Measurements from ENCODE around the gene NPSR1.
"Not testable (repeated sequence)": the region's sequence is repeated elsewhere in the genome, so short reads cannot be mapped to it uniquely, and the experiment has no call there.

The NPSR1 gene

GRCh38 chr7:34757570-34758110 is 99.6 kb downstream of the NPSR1 start:
- DNase-seq (ENCODE audit: low read depth in 2 of 2), result no peak

GRCh38 chr7:34758111-34758601 is 100.1 kb downstream of the NPSR1 start:
- DNase-seq (ENCODE audit: low read depth in 2 of 2), result no peak

GRCh38 chr7:34759477-34760125 is 101.6 kb downstream of the NPSR1 start:
- DNase-seq (ENCODE audit: low read depth in 2 of 2), result no peak

- DNase-seq (ENCODE audit: low read depth in 2 of 2), result no peak
Measured at GRCh38 chr7:34760271-34760670, 102.3 kb downstream of the NPSR1 start.

- DNase-seq (ENCODE audit: low read depth in 2 of 2), result no peak
Measured at GRCh38 chr7:34761206-34761605, 103.2 kb downstream of the NPSR1 start.

GRCh38 chr7:34761627-34762026 is 103.6 kb downstream of the NPSR1 start:
- DNase-seq (ENCODE audit: low read depth in 2 of 2), result no peak

GRCh38 chr7:34762764-34763163 is 104.7 kb downstream of the NPSR1 start:
- DNase-seq (ENCODE audit: low read depth in 2 of 2), result no peak

- DNase-seq (ENCODE audit: low read depth in 2 of 2), result no peak
Measured at GRCh38 chr7:34772296-34772938, 114.4 kb downstream of the NPSR1 start.

GRCh38 chr7:34776748-34777358 is 118.8 kb downstream of the NPSR1 start:
- DNase-seq (ENCODE audit: low read depth in 2 of 2), result no peak

GRCh38 chr7:34780546-34780945 is 122.5 kb downstream of the NPSR1 start:
- no peak for DNase-seq (ENCODE audit: low read depth in 2 of 2)

GRCh38 chr7:34787586-34787985 is 129.6 kb downstream of the NPSR1 start:
- no peak for DNase-seq (ENCODE audit: low read depth in 2 of 2)

- no peak for DNase-seq (ENCODE audit: low read depth in 2 of 2)
Measured at GRCh38 chr7:34806831-34807230, 148.8 kb downstream of the NPSR1 start.

- DNase-seq (ENCODE audit: low read depth in 2 of 2), result no peak
Measured at GRCh38 chr7:34807548-34808340, 149.7 kb downstream of the NPSR1 start.

GRCh38 chr7:34814203-34814842 is 156.3 kb downstream of the NPSR1 start:
- not testable (repeated sequence) for DNase-seq (ENCODE audit: low read depth in 2 of 2)

- DNase-seq (ENCODE audit: low read depth in 2 of 2), result no peak
Measured at GRCh38 chr7:34821932-34822558, 164.0 kb downstream of the NPSR1 start.

GRCh38 chr7:34823650-34824258 is 165.7 kb downstream of the NPSR1 start:
- peak; percentile 4 to 32 for DNase-seq (ENCODE audit: low read depth in 2 of 2)

GRCh38 chr7:34825221-34825620 is 167.2 kb downstream of the NPSR1 start:
- no peak for DNase-seq (ENCODE audit: low read depth in 2 of 2)

- no peak for DNase-seq (ENCODE audit: low read depth in 2 of 2)
Measured at GRCh38 chr7:34830390-34830789, 172.4 kb downstream of the NPSR1 start.

- DNase-seq (ENCODE audit: low read depth in 2 of 2), result no peak
Measured at GRCh38 chr7:34831436-34831835, 173.4 kb downstream of the NPSR1 start.

GRCh38 chr7:34832020-34832419 is 174.0 kb downstream of the NPSR1 start:
- no peak for DNase-seq (ENCODE audit: low read depth in 2 of 2)

All from stimulated activated CD8-positive, alpha-beta memory T cell treated with anti-CD3 and anti-CD28 coated beads, Interleukin-7, amount 100 ng/mL, for 1 hour (primary cell).